AG09319 (cell line): Measurements from ENCODE around the gene C15orf40.
"Not testable (repeated sequence)": the region's sequence is repeated elsewhere in the genome, so short reads cannot be mapped to it uniquely, and the experiment has no call there.

Experiments
- DNase-seq: peaks from one replicate; pipeline ENCODE4 v3.0.0-alpha.2; 2010; ENCODE audit warnings: low read depth; ENCODE audit errors: extremely low read depth
- CTCF ChIP-seq: IDR thresholded peaks from 2 replicates; pipeline ENCODE4 v1.5.1; 2011; ENCODE audit warnings: low read depth, mild to moderate bottlenecking, inconsistent platforms, low read length, moderate library complexity

The C15orf40 gene

GRCh38 chr15:83036253-83036652, 24.8 kb upstream of the C15orf40 start:
- no peak for TF ChIP-seq CTCF
- no peak for DNase-seq

GRCh38 chr15:83031234-83031633, 19.8 kb upstream of the C15orf40 start:
- DNase-seq = not testable (repeated sequence)

- DNase-seq = no peak
- no peak for TF ChIP-seq CTCF
Measured at GRCh38 chr15:83030021-83030420, 18.6 kb upstream of the C15orf40 start.

- no peak for DNase-seq
- TF ChIP-seq CTCF = no peak
Measured at GRCh38 chr15:83018436-83018835, 7.0 kb upstream of the C15orf40 start.

GRCh38 chr15:83016906-83017305, 5.5 kb upstream of the C15orf40 start:
- TF ChIP-seq CTCF = no peak
- DNase-seq = no peak

GRCh38 chr15:83015361-83015760, 3.9 kb upstream of the C15orf40 start:
- DNase-seq = no peak
- TF ChIP-seq CTCF = no peak

- no peak for DNase-seq
- TF ChIP-seq CTCF = no peak
Measured at GRCh38 chr15:83014205-83014653, 2.8 kb upstream of the C15orf40 start.

- no peak for DNase-seq
Measured at GRCh38 chr15:83012636-83013035, 1.2 kb upstream of the C15orf40 start.

More at GRCh38 chr15:83012636-83013035, 1.2 kb upstream of the C15orf40 start:
- no peak for TF ChIP-seq CTCF
